GM23338 (cell line): ENCODE data around the gene KIF22. TPM values are rescaled to one million over a fixed set of nuclear protein-coding genes. Genes with fewer than 3 reads are reported as not detected.

Experiments
- ATAC-seq: fragments of 200-7000 bp; cut with Tn5 transposase; 3 replicates; pipeline ENCODE4 v1.9.1; 2020
- DNase-seq: peaks from one replicate; pipeline ENCODE4 v3.0.0-alpha.2; 2015; ENCODE audit warnings: low spot score
- H2AFZ ChIP-seq: fragments of 200-600 bp; sonication (generic); 2 replicates; pipeline ENCODE4 v1.8.0; 2016; ENCODE audit warnings: antibody characterized with exemption, mild to moderate bottlenecking, moderate library complexity
- H3F3A ChIP-seq: fragments of 200-600 bp; sonication (generic); replicated peaks from 2 replicates; pipeline ENCODE4 v1.8.0; 2017; ENCODE audit warnings: antibody characterized with exemption, mixed run types, low read depth
- H3K27ac ChIP-seq: fragments of 200-600 bp; sonication (generic); 2 replicates; pipeline ENCODE4 v1.6.1; 2016; ENCODE audit warnings: low read depth
- H3K27me3 ChIP-seq: fragments of 200-600 bp; sonication (generic); 2 replicates; pipeline ENCODE4 v1.8.0; 2016; ENCODE audit warnings: mild to moderate bottlenecking, mixed run types, moderate library complexity; ENCODE audit not compliant: insufficient read depth
- H3K36me3 ChIP-seq: fragments of 200-600 bp; sonication (generic); 2 replicates; pipeline ENCODE4 v1.8.0; 2016; ENCODE audit warnings: mild to moderate bottlenecking; ENCODE audit not compliant: insufficient read depth
- H3K4me1 ChIP-seq: fragments of 200-600 bp; sonication (generic); 2 replicates; pipeline ENCODE4 v1.8.0; 2016; ENCODE audit warnings: mild to moderate bottlenecking, moderate library complexity; ENCODE audit not compliant: insufficient read depth
- H3K4me2 ChIP-seq: fragments of 200-600 bp; sonication (generic); 2 replicates; pipeline ENCODE4 v1.7.1; 2017; ENCODE audit warnings: mixed run types
- H3K4me3 ChIP-seq: fragments of 200-600 bp; sonication (generic); 2 replicates; pipeline ENCODE4 v1.6.1; 2016; ENCODE audit warnings: mixed run types
- H3K79me2 ChIP-seq: fragments of 200-600 bp; sonication (generic); replicated peaks from 2 replicates; pipeline ENCODE4 v1.8.0; 2017; ENCODE audit warnings: mild to moderate bottlenecking; ENCODE audit not compliant: insufficient read depth
- H3K9me2 ChIP-seq: fragments of 200-600 bp; sonication (generic); 2 replicates; pipeline ENCODE4 v1.8.0; 2017; ENCODE audit not compliant: insufficient read depth
- H4K20me1 ChIP-seq: fragments of 200-600 bp; sonication (generic); replicated peaks from 2 replicates; pipeline ENCODE4 v1.8.0; 2017; ENCODE audit warnings: mild to moderate bottlenecking; ENCODE audit not compliant: insufficient read depth
- H3K27ac Mint-ChIP-seq: 2 replicates; pipeline ENCODE4 v1.8.0; 2020; ENCODE audit warnings: inconsistent platforms, mild to moderate bottlenecking, moderate library complexity, mixed read lengths
- H3K27me3 Mint-ChIP-seq: 3 replicates; pipeline ENCODE4 v1.8.0; 2022; ENCODE audit warnings: low read depth, mild to moderate bottlenecking, moderate library complexity, mixed read lengths, inconsistent platforms; ENCODE audit not compliant: insufficient read depth, poor library complexity
- H3K36me3 Mint-ChIP-seq: 3 replicates; pipeline ENCODE4 v1.8.0; 2021; ENCODE audit warnings: low read depth, mild to moderate bottlenecking, inconsistent platforms, moderate library complexity, mixed read lengths
- H3K4me1 Mint-ChIP-seq: 3 replicates; pipeline ENCODE4 v1.8.0; 2020; ENCODE audit warnings: mild to moderate bottlenecking, inconsistent platforms, mixed read lengths
- H3K4me3 Mint-ChIP-seq: 3 replicates; pipeline ENCODE4 v1.8.0; 2021; ENCODE audit warnings: moderate library complexity, mild to moderate bottlenecking, inconsistent platforms, mixed read lengths
- H3K9me3 Mint-ChIP-seq: 3 replicates; pipeline ENCODE4 v1.8.0; 2020; ENCODE audit warnings: moderate library complexity, mild to moderate bottlenecking, inconsistent platforms, mixed read lengths
- ETS1 ChIP-seq: IDR thresholded peaks from 2 replicates; pipeline ENCODE4 v1.6.1; 2016; ENCODE audit warnings: antibody characterized with exemption
- EZH2phosphoT487 ChIP-seq: fragments of 200-600 bp; sonication (generic); IDR thresholded peaks from one replicate; pipeline ENCODE4 v1.8.1; 2018; ENCODE audit warnings: antibody characterized with exemption; ENCODE audit not compliant: unreplicated experiment
- NANOG ChIP-seq: IDR thresholded peaks from 2 replicates; pipeline ENCODE4 v1.6.1; 2016; ENCODE audit warnings: antibody characterized with exemption, borderline replicate concordance
- REST ChIP-seq: IDR thresholded peaks from one replicate; pipeline ENCODE4 v1.6.1; 2018; ENCODE audit warnings: antibody characterized with exemption; ENCODE audit not compliant: unreplicated experiment
- ZNF114 ChIP-seq: fragments of 250-450 bp; sonication (Bioruptor Pico); IDR thresholded peaks from 2 replicates; pipeline ENCODE4 v1.5.0; 2020; ENCODE audit warnings: mild to moderate bottlenecking, moderate library complexity
- ZNF331 ChIP-seq: fragments of 250-450 bp; sonication (Bioruptor Pico); IDR thresholded peaks from 2 replicates; pipeline ENCODE4 v1.5.0; 2020; ENCODE audit warnings: low read depth, mild to moderate bottlenecking, moderate library complexity
- polyA plus RNA-seq: library from polyadenylated mRNA; unstranded; fragments of >200 nt; fragmentation: Nextera tagmentation; extraction: Ambion mirVana; gene quantifications from 2 replicates; pipeline ENCODE4 v1.2.1, GENCODE V29; 2016
- total RNA-seq: library from RNA; depleted of rRNA; stranded (reverse); fragments of >200 nt; shearing (Covaris generic); gene quantifications from 2 replicates; pipeline ENCODE4 v1.2.3, GENCODE V29; 2014

The KIF22 gene
- total and polyA plus RNA-seq, 2 experiments from 2014 or later, result 110 to 192 TPM

DNA sequence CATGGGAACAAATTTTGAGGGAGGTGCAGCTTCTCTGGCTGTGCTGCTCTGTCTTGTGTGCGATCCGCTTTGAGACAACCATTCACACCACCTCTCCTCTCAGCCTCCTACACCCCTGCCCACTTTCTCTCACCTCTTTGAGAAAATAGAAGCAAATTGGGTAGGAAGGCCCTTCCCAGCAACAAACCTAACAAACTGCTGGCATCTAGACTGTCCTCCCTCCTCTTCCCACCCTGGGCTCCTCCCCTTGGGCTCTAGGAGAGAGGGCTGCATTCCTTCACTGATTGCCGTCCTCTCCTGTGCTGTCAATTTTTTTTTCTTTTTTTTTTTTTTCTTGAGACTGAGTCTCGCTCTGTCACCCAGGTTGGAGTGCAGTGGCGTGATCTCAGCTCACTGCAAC is 59.0 kb downstream of the KIF22 start:
- Histone ChIP-seq H3K36me3 (no peaks in the 10 kb centered on the region), H3K27me3 (no peaks in the 10 kb centered on the region), H2AFZ (peak overlapping the region; percentile 35; the same call in 1 of the 2 replicates), H3K4me2 (peak overlapping the region; percentile 6; the same call in 1 of the 2 replicates), H3K9me2 (no peaks in the 10 kb centered on the region), H3K4me3 (no peak overlapping the region), H3K79me2 (no peaks in the 10 kb centered on the region), H4K20me1 (no peaks in the 10 kb centered on the region), H3K27ac (no peak overlapping the region), H3F3A (0 out of 2 replicates have a peak, but pooled peaks cover 3% of the 10 kb centered on the region), H3K4me1 (no peaks in the 10 kb centered on the region)
- H3K4me1 Mint-ChIP-seq, result peaks cover 13% of the 10 kb centered on the region
- no peaks in the 10 kb centered on the region; the same call in 2 of the 3 replicates for H3K9me3 Mint-ChIP-seq
- ATAC-seq (peak; percentile 64), DNase-seq (peak; percentile 58)
- no peak overlapping the region for H3K4me3 Mint-ChIP-seq
- peak overlapping the region; percentile 30; the same call in 1 of the 2 replicates for H3K27ac Mint-ChIP-seq
- peaks cover 3% of the 10 kb centered on the region for H3K27me3 Mint-ChIP-seq
- TF ChIP-seq ETS1 (no peak), EZH2phosphoT487 (no peak), REST (no peak), ZNF331 (CRISPR knock-in tag) (no peak)
- no peaks in the 10 kb centered on the region; the same call in 2 of the 3 replicates for H3K36me3 Mint-ChIP-seq

DNA sequence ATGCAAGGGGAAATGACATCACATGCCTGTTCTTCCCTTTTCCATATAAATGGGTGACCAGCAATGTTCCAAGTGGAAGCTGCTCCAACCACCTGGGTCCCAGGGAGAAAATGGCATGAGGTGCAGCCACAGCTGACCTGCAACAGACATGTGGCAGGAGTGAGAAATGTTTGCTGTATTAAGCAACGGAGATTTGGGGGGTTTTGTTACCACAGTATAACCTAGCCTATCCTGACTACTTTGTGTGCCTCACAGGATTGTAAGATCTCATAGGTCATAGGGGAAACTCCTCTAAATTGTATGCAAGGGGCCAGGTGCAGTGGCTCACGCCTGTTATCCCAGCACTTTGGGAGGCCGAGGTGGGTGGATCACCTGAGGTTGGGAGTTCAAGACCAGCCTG is 60.4 kb downstream of the KIF22 start:
- 0 out of 2 replicates have a peak, but pooled peaks cover 3% of the 10 kb centered on the region for H3F3A ChIP-seq

More for the DNA sequence above, 60.4 kb downstream of the KIF22 start:
- Histone ChIP-seq H3K4me2 (no peak overlapping the region), H3K27ac (no peak overlapping the region), H3K27me3 (no peaks in the 10 kb centered on the region), H2AFZ (no peak overlapping the region), H3K79me2 (no peaks in the 10 kb centered on the region), H3K9me2 (no peaks in the 10 kb centered on the region), H3K4me1 (no peaks in the 10 kb centered on the region), H3K4me3 (no peak overlapping the region), H3K36me3 (no peaks in the 10 kb centered on the region), H4K20me1 (no peaks in the 10 kb centered on the region)
- Mint-ChIP-seq H3K4me1 (peaks cover 13% of the 10 kb centered on the region), H3K4me3 (no peak overlapping the region), H3K27ac (no peak overlapping the region), H3K9me3 (no peaks in the 10 kb centered on the region; the same call in 2 of the 3 replicates), H3K27me3 (peaks cover 8% of the 10 kb centered on the region), H3K36me3 (no peaks in the 10 kb centered on the region; the same call in 2 of the 3 replicates)
- DNase-seq (no peak), ATAC-seq (no peak)
- no peak for TF ChIP-seq EZH2phosphoT487
- no peak for TF ChIP-seq NANOG
- no peak for TF ChIP-seq ZNF114
